OCI-LY7 (cell line): ENCODE measurements around the gene BPIFB2.

Experiments used
- EZH2phosphoT487 ChIP-seq: fragments of 200-600 bp; sonication (generic); IDR thresholded peaks from 2 replicates; pipeline ENCODE4 v1.6.1; 2018; ENCODE audit warnings: low read depth, borderline replicate concordance, mild to moderate bottlenecking, mixed run types, antibody characterized with exemption, low read length, moderate library complexity, mixed read lengths
- TF ChIP-seq, protein P1 (sequence below): fragments of 200-600 bp; sonication (generic); conservative IDR thresholded peaks from 2 replicates; pipeline ENCODE4 v1.5.1; 2014; ENCODE audit warnings: mild to moderate bottlenecking, antibody characterized with exemption, low read length, moderate library complexity, mixed read lengths

DNA sequence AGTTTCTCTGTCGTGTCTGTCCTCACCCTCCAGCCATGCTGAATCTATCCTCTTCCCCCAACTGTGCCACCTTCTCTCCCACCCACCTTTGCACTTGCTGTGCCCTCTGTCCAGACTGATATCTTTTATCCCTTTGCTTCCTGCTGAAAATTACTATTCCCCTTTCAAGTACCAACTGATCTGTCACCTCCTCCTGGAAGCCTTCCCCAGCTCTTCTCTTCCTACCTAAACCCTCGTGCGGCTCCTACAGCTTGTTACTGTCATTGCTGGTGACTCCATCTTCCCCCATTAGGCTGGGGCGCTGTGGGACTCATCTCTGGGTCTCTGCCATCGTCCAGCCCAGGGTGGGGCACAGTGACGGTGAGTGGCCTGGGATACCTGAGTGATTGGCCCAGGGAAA is 25.1 kb downstream of the BPIFB2 start:
- TF ChIP-seq, protein P1, sequence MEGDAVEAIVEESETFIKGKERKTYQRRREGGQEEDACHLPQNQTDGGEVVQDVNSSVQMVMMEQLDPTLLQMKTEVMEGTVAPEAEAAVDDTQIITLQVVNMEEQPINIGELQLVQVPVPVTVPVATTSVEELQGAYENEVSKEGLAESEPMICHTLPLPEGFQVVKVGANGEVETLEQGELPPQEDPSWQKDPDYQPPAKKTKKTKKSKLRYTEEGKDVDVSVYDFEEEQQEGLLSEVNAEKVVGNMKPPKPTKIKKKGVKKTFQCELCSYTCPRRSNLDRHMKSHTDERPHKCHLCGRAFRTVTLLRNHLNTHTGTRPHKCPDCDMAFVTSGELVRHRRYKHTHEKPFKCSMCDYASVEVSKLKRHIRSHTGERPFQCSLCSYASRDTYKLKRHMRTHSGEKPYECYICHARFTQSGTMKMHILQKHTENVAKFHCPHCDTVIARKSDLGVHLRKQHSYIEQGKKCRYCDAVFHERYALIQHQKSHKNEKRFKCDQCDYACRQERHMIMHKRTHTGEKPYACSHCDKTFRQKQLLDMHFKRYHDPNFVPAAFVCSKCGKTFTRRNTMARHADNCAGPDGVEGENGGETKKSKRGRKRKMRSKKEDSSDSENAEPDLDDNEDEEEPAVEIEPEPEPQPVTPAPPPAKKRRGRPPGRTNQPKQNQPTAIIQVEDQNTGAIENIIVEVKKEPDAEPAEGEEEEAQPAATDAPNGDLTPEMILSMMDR: no peak
- no peak for TF ChIP-seq EZH2phosphoT487
